K562 (cell line): ENCODE data around the gene GRB14.

Experiments
- HNRNPLL ChIP-seq: fragments of 200-400 bp; formaldehyde crosslinking; IDR thresholded peaks from 2 replicates; pipeline ENCODE4 v1.6.1; 2017; ENCODE audit warnings: low read length, low read depth, mild to moderate bottlenecking; ENCODE audit not compliant: poor library complexity, severe bottlenecking
- ZNF24 ChIP-seq: fragments of 450-650 bp; IDR thresholded peaks from 2 replicates; pipeline ENCODE4 v1.6.1; 2016
- TF ChIP-seq, protein P1 (sequence below): sonication (generic); formaldehyde crosslinking; IDR thresholded peaks from 2 replicates; pipeline ENCODE4 v1.5.0; 2020; ENCODE audit warnings: missing genetic modification reagents

DNA sequence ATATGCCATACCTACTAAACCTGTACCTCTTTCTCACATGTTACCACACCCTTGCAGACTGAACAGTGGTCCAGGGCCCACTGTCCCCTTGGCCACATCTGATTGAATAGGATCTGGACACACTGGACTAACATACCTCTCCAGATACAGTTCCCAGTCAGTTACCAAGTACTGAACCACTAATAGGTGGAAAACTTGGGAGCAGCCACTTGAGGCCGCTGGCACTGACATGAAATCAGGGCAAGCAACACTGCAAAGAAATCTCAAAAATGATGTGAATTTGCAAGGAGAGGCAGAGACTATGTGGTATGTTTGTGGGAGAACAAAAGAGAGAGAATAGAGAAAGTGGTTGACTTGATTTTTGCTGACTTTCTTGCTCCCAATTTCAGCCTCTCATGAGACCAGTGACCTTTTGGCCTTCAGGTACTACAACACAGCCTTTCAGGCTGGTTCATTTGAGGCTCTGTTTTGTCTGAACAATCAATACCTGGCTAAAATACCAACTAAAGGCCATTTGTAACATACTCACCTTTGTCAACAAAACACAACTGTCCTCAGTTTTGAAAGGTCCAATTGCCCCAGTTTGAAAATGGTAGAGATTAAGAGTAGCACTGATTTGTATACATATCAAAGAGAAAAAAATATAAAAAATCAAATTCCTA is 7.8 kb downstream of the GRB14 start:
- TF ChIP-seq ZNF24 (no peak), HNRNPLL (no peak)
- TF ChIP-seq, protein P1, sequence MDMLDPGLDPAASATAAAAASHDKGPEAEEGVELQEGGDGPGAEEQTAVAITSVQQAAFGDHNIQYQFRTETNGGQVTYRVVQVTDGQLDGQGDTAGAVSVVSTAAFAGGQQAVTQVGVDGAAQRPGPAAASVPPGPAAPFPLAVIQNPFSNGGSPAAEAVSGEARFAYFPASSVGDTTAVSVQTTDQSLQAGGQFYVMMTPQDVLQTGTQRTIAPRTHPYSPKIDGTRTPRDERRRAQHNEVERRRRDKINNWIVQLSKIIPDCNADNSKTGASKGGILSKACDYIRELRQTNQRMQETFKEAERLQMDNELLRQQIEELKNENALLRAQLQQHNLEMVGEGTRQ: no peak
